Esophagus squamous epithelium (tissue), 4 donors: ENCODE results near the gene ST8SIA6.

ENCODE experiments used
- CTCF ChIP-seq, 6 experiments: fragments of 450-650 bp in 4 of 6; fragments of 200-600 bp in 2 of 6; sonication (generic) in 2 of 6; IDR thresholded peaks; one replicate each; pipeline ENCODE4 v1.5.1; 2016 to 2019; ENCODE audit warnings: antibody characterized with exemption in 6 of 6, mild to moderate bottlenecking in 4 of 6, moderate library complexity in 4 of 6
- POLR2A ChIP-seq, 4 donors: fragments of 450-650 bp; IDR thresholded peaks; one replicate each; pipeline ENCODE4 v1.6.1; 2017; ENCODE audit warnings: antibody characterized with exemption in 4 of 4, mild to moderate bottlenecking in 4 of 4, moderate library complexity in 3 of 4

GRCh38 chr10:17454161-17455014, at the start of gene ST8SIA6:
- TF ChIP-seq CTCF (IDR thresholded peaks at IDR 0.05) (peak in 1 of 6 experiments; percentile 16), POLR2A (IDR thresholded peaks at IDR 0.05) (no peak)
